ENCODE data around the gene TIMM13. TPM values are rescaled to one million over a fixed set of nuclear protein-coding genes. Genes with fewer than 3 reads are reported as not detected.
A peak's percentile ranks its signal among the peaks of the same experiment; 100 is the strongest.

Gene TIMM13
- polyA plus RNA-seq, 3 donors = 17.3 to 89.3 (median 72.4) TPM

GRCh38 chr19:2420490-2420889 lies 6.9 kb downstream of the TIMM13 start:
- peaks cover 7% of the 10 kb centered on the region for H3K79me2 ChIP-seq (ENCODE audit: insufficient read depth, low read length)
- H2AFZ ChIP-seq (ENCODE audit: insufficient read depth, low read depth, low read length, poor library complexity, severe bottlenecking) = no peak overlapping the region
- TF ChIP-seq CTCF (IDR thresholded peaks at IDR 0.05) = no peak
- no peak for DNase-seq
- H3K36me3 ChIP-seq (replicated peaks in 1 of 2; ENCODE audit: control insufficient read depth in 1 of 2, insufficient read depth in 2 of 2, low read length in 2 of 2) = peaks cover 4 to 7% of the 10 kb centered on the region in 2 donors
- peaks cover 5 to 13% of the 10 kb centered on the region in 2 donors for H3K36me3 Mint-ChIP-seq
- peaks cover 14% of the 10 kb centered on the region for H4K20me1 ChIP-seq (ENCODE audit: insufficient read depth, low read length)
- no peaks in the 10 kb centered on the region for H3K9me3 ChIP-seq (replicated peaks in 1 of 2; ENCODE audit: control insufficient read depth in 1 of 2, insufficient read depth in 1 of 2, low read length in 2 of 2)
- H3K4me2 ChIP-seq (replicated peaks; ENCODE audit: extremely low read depth, low read length, poor library complexity, severe bottlenecking) = no peak overlapping the region
- peaks cover 3 to 4% of the 10 kb centered on the region in 2 donors for H3K4me1 ChIP-seq (ENCODE audit: control insufficient read depth in 1 of 2, insufficient read depth in 2 of 2, low read length in 2 of 2)
- no CpG with 5 or more reads among the region's 2 CpGs for WGBS (ENCODE audit: insufficient coverage)
- no peak overlapping the region for H3K4me3 ChIP-seq (replicated peaks in 1 of 3; ENCODE audit: low read depth in 2 of 3, low read length in 3 of 3)
- H3K27ac ChIP-seq (ENCODE audit: low read depth in 1 of 2, low read length in 2 of 2) = no peak overlapping the region
- H3K27ac Mint-ChIP-seq = no peak overlapping the region
- H3K9me3 Mint-ChIP-seq = peaks cover 0 to 4% (median 0%) of the 10 kb centered on the region in 7 donors
- peaks cover 0 to 4% (median 0%) of the 10 kb centered on the region in 3 donors for H3K27me3 Mint-ChIP-seq (ENCODE audit: low read depth in 3 of 3)
- intact Hi-C loops (cut with micrococcal nuclease) = no loop called here
- H3K4me1 Mint-ChIP-seq = peaks cover 7% of the 10 kb centered on the region
- no peak overlapping the region for H3K9ac ChIP-seq (ENCODE audit: insufficient read depth, low read length, poor library complexity, severe bottlenecking)
- H3K4me3 Mint-ChIP-seq = no peak overlapping the region
- no peaks in the 10 kb centered on the region for H3K27me3 ChIP-seq (ENCODE audit: control insufficient read depth in 2 of 2, insufficient read depth in 2 of 2, low read length in 2 of 2)

- peak overlapping the region in 1 of 7 donors; percentile 35 for H3K27ac Mint-ChIP-seq
- H3K27me3 Mint-ChIP-seq (ENCODE audit: low read depth in 3 of 3) = peaks cover 0 to 4% (median 2%) of the 10 kb centered on the region in 3 donors
- no peak for DNase-seq
- Histone ChIP-seq H3K4me1 (ENCODE audit: control insufficient read depth in 1 of 2, insufficient read depth in 2 of 2, low read length in 2 of 2) (peaks cover 3 to 4% of the 10 kb centered on the region in 2 donors), H3K4me2 (replicated peaks; ENCODE audit: extremely low read depth, low read length, poor library complexity, severe bottlenecking) (no peak overlapping the region), H3K9ac (ENCODE audit: insufficient read depth, low read length, poor library complexity, severe bottlenecking) (no peak overlapping the region), H3K27me3 (ENCODE audit: control insufficient read depth in 2 of 2, insufficient read depth in 2 of 2, low read length in 2 of 2) (no peaks in the 10 kb centered on the region), H4K20me1 (ENCODE audit: insufficient read depth, low read length) (peaks cover 12% of the 10 kb centered on the region), H3K9me3 (replicated peaks in 1 of 2; ENCODE audit: control insufficient read depth in 1 of 2, insufficient read depth in 1 of 2, low read length in 2 of 2) (no peaks in the 10 kb centered on the region), H3K4me3 (replicated peaks in 1 of 3; ENCODE audit: low read depth in 2 of 3, low read length in 3 of 3) (no peak overlapping the region), H3K36me3 (replicated peaks in 1 of 2; ENCODE audit: control insufficient read depth in 1 of 2, insufficient read depth in 2 of 2, low read length in 2 of 2) (peaks cover 4% of the 10 kb centered on the region in 2 donors), H2AFZ (ENCODE audit: insufficient read depth, low read depth, low read length, poor library complexity, severe bottlenecking) (no peak overlapping the region), H3K27ac (ENCODE audit: low read depth in 1 of 2, low read length in 2 of 2) (no peak overlapping the region), H3K79me2 (ENCODE audit: insufficient read depth, low read length) (peaks cover 4% of the 10 kb centered on the region)
- H3K36me3 Mint-ChIP-seq = peaks cover 5 to 13% of the 10 kb centered on the region in 2 donors
- 98% methylated on average over 7 of the region's 7 CpGs for WGBS (ENCODE audit: insufficient coverage)
- H3K4me1 Mint-ChIP-seq = peaks cover 7% of the 10 kb centered on the region
- TF ChIP-seq CTCF (IDR thresholded peaks at IDR 0.05) = no peak
- no peak overlapping the region for H3K4me3 Mint-ChIP-seq
- intact Hi-C loops (cut with micrococcal nuclease) = no loop called here
- H3K9me3 Mint-ChIP-seq = peaks cover 0 to 4% (median 0%) of the 10 kb centered on the region in 7 donors
These were observed 7.6 kb downstream of the TIMM13 start for GRCh38 chr19:2419754-2420153.

All from CD14-positive monocyte (primary cell).